ENCODE results near the gene ZNF362. TPM values are rescaled to one million over a fixed set of nuclear protein-coding genes. Genes with fewer than 3 reads are reported as not detected.
A peak's percentile ranks its signal among the peaks of the same experiment; 100 is the strongest.

Gene ZNF362
- total and polyA plus RNA-seq, 2 donors (not counting 1 experiment from before 2014, with no cell fraction given), result 3.8 to 5.7 TPM

GRCh38 chr1:33222381-33222780, 33.9 kb upstream of the ZNF362 start:
- Histone ChIP-seq H3K79me2 (ENCODE audit: control insufficient read depth, insufficient read depth, low read length) (no peaks in the 10 kb centered on the region), H3K27me3 (ENCODE audit: control insufficient read depth, insufficient read depth, low read length) (no peaks in the 10 kb centered on the region), H3K9me3 (ENCODE audit: control insufficient read depth, insufficient read depth, low read depth, low read length) (no peaks in the 10 kb centered on the region), H3K36me3 (ENCODE audit: control insufficient read depth, insufficient read depth, low read length) (no peaks in the 10 kb centered on the region), H4K20me1 (ENCODE audit: control insufficient read depth, extremely low read depth, insufficient read depth, low read length) (no peaks in the 10 kb centered on the region), H3K4me1 (ENCODE audit: control insufficient read depth, extremely low read depth, insufficient read depth, low read length) (no peaks in the 10 kb centered on the region), H2AFZ (ENCODE audit: low read length) (no peak overlapping the region), H3K4me2 (ENCODE audit: extremely low read depth, insufficient read depth, low read length) (no peak overlapping the region), H3K4me3 (replicated peaks in 1 of 4; ENCODE audit: control extremely low read depth in 1 of 4, insufficient read depth in 1 of 4, low read depth in 3 of 4, low read length in 4 of 4) (no peak overlapping the region), H3K9ac (ENCODE audit: insufficient read depth, low read length) (no peak overlapping the region), H3K27ac (ENCODE audit: insufficient read depth, low read length) (no peak overlapping the region)
- DNase-seq (ENCODE audit: low read depth in 2 of 2), result peak in 1 of 2 donors; percentile 25
- TF ChIP-seq CTCF (conservative IDR thresholded peaks at IDR 0.05 in 1 of 2, IDR thresholded peaks at IDR 0.05 in 1 of 2; ENCODE audit: low read depth in 1 of 2, low read length in 2 of 2), result no peak
- TF ChIP-seq EZH2 (IDR thresholded peaks at IDR 0.05; ENCODE audit: low read length, missing control alignments), result no peak

- H3K36me3 ChIP-seq (ENCODE audit: control insufficient read depth, insufficient read depth, low read length), result no peaks in the 10 kb centered on the region
- no peak overlapping the region for H3K4me3 ChIP-seq (replicated peaks in 1 of 4; ENCODE audit: control extremely low read depth in 1 of 4, insufficient read depth in 1 of 4, low read depth in 3 of 4, low read length in 4 of 4)
- no peaks in the 10 kb centered on the region for H3K79me2 ChIP-seq (ENCODE audit: control insufficient read depth, insufficient read depth, low read length)
- H3K4me1 ChIP-seq (ENCODE audit: control insufficient read depth, extremely low read depth, insufficient read depth, low read length), result no peaks in the 10 kb centered on the region
- no peaks in the 10 kb centered on the region for H4K20me1 ChIP-seq (ENCODE audit: control insufficient read depth, extremely low read depth, insufficient read depth, low read length)
- no peak for DNase-seq (ENCODE audit: low read depth in 2 of 2)
- no peak overlapping the region for H3K4me2 ChIP-seq (ENCODE audit: extremely low read depth, insufficient read depth, low read length)
- H3K9ac ChIP-seq (ENCODE audit: insufficient read depth, low read length), result no peak overlapping the region
- no peak overlapping the region for H2AFZ ChIP-seq (ENCODE audit: low read length)
- H3K27ac ChIP-seq (ENCODE audit: insufficient read depth, low read length), result no peak overlapping the region
- H3K27me3 ChIP-seq (ENCODE audit: control insufficient read depth, insufficient read depth, low read length), result peaks cover 4% of the 10 kb centered on the region
- no peaks in the 10 kb centered on the region for H3K9me3 ChIP-seq (ENCODE audit: control insufficient read depth, insufficient read depth, low read depth, low read length)
- no peak for TF ChIP-seq CTCF (conservative IDR thresholded peaks at IDR 0.05 in 1 of 2, IDR thresholded peaks at IDR 0.05 in 1 of 2; ENCODE audit: low read depth in 1 of 2, low read length in 2 of 2)
Observed at GRCh38 chr1:33224166-33224707, 32.1 kb upstream of the ZNF362 start.

GRCh38 chr1:33225586-33225985, 30.7 kb upstream of the ZNF362 start:
- H3K4me3 ChIP-seq (replicated peaks in 1 of 4; ENCODE audit: control extremely low read depth in 1 of 4, insufficient read depth in 1 of 4, low read depth in 3 of 4, low read length in 4 of 4), result no peak overlapping the region
- no peaks in the 10 kb centered on the region for H4K20me1 ChIP-seq (ENCODE audit: control insufficient read depth, extremely low read depth, insufficient read depth, low read length)
- no peak overlapping the region for H3K9ac ChIP-seq (ENCODE audit: insufficient read depth, low read length)
- no peak overlapping the region for H3K27ac ChIP-seq (ENCODE audit: insufficient read depth, low read length)
- no peaks in the 10 kb centered on the region for H3K9me3 ChIP-seq (ENCODE audit: control insufficient read depth, insufficient read depth, low read depth, low read length)
- no peaks in the 10 kb centered on the region for H3K36me3 ChIP-seq (ENCODE audit: control insufficient read depth, insufficient read depth, low read length)
- H3K4me2 ChIP-seq (ENCODE audit: extremely low read depth, insufficient read depth, low read length), result no peak overlapping the region
- no peaks in the 10 kb centered on the region for H3K79me2 ChIP-seq (ENCODE audit: control insufficient read depth, insufficient read depth, low read length)
- no peak for TF ChIP-seq CTCF (conservative IDR thresholded peaks at IDR 0.05 in 1 of 2, IDR thresholded peaks at IDR 0.05 in 1 of 2; ENCODE audit: low read depth in 1 of 2, low read length in 2 of 2)
- no peak for TF ChIP-seq EZH2 (IDR thresholded peaks at IDR 0.05; ENCODE audit: low read length, missing control alignments)
- no peaks in the 10 kb centered on the region for H3K4me1 ChIP-seq (ENCODE audit: control insufficient read depth, extremely low read depth, insufficient read depth, low read length)
- H2AFZ ChIP-seq (ENCODE audit: low read length), result no peak overlapping the region
- no peak for DNase-seq (ENCODE audit: low read depth in 2 of 2)
- H3K27me3 ChIP-seq (ENCODE audit: control insufficient read depth, insufficient read depth, low read length), result peaks cover 6% of the 10 kb centered on the region
